ENCODE data around the gene SCYGR1. TPM values are rescaled to one million over a fixed set of nuclear protein-coding genes. Genes with fewer than 3 reads are reported as not detected.

SCYGR1 gene
- total RNA-seq, 1 experiment from 2014 or later, result not detected

- Mint-ChIP-seq H3K4me3 (ENCODE audit: unreplicated experiment) (no peak overlapping the region), H3K9me3 (ENCODE audit: unreplicated experiment) (peaks cover 10% of the 10 kb centered on the region), H3K36me3 (ENCODE audit: insufficient read depth, unreplicated experiment) (no peaks in the 10 kb centered on the region), H3K27me3 (ENCODE audit: insufficient read depth, unreplicated experiment) (no peaks in the 10 kb centered on the region), H3K27ac (ENCODE audit: unreplicated experiment) (no peak overlapping the region), H3K4me1 (ENCODE audit: low read depth, unreplicated experiment) (no peaks in the 10 kb centered on the region)
- no peak for DNase-seq
- H3K36me3 ChIP-seq (ENCODE audit: control insufficient read depth, insufficient read depth, low read length), result no peaks in the 10 kb centered on the region
- no peak overlapping the region for H3K4me3 ChIP-seq (ENCODE audit: low read depth, low read length)
- POLR2A ChIA-PET, result no interaction called here
- CTCF ChIA-PET, result no interaction called here
- BruUV-seq (replicated peaks), result no TSS peak
- H3K9me3 ChIP-seq, result peaks cover 10% of the 10 kb centered on the region
- no peaks in the 10 kb centered on the region for H3K4me1 ChIP-seq
- H3K27me3 ChIP-seq (replicated peaks; ENCODE audit: control insufficient read depth, insufficient read depth, low read length), result no peaks in the 10 kb centered on the region
- intact Hi-C loops (cut with micrococcal nuclease; ENCODE audit: unreplicated experiment), result no loop called here
- TF ChIP-seq CTCF (IDR thresholded peaks at IDR 0.05; ENCODE audit: insufficient read depth in 1 of 2, low read depth in 1 of 2, low read length in 1 of 2, severe bottlenecking in 1 of 2, unreplicated experiment in 1 of 2), result no peak
Measured at GRCh38 chr2:227430639-227431038, 42.9 kb upstream of the SCYGR1 start.

GRCh38 chr2:227428731-227429285 is 41.1 kb upstream of the SCYGR1 start:
- CTCF ChIA-PET, result no interaction called here
- POLR2A ChIA-PET, result no interaction called here
- peaks cover 10% of the 10 kb centered on the region for H3K9me3 ChIP-seq

GRCh38 chr2:227423656-227424499 is 36.1 kb upstream of the SCYGR1 start:
- no peaks in the 10 kb centered on the region for H3K9me3 Mint-ChIP-seq (ENCODE audit: unreplicated experiment)
- Histone ChIP-seq H3K27me3 (replicated peaks; ENCODE audit: control insufficient read depth, insufficient read depth, low read length) (no peaks in the 10 kb centered on the region), H3K36me3 (ENCODE audit: control insufficient read depth, insufficient read depth, low read length) (no peaks in the 10 kb centered on the region), H3K9me3 (no peaks in the 10 kb centered on the region), H3K4me1 (no peaks in the 10 kb centered on the region), H3K4me3 (ENCODE audit: low read depth, low read length) (no peak overlapping the region)
- TF ChIP-seq CTCF (IDR thresholded peaks at IDR 0.05; ENCODE audit: insufficient read depth in 1 of 2, low read depth in 1 of 2, low read length in 1 of 2, severe bottlenecking in 1 of 2, unreplicated experiment in 1 of 2), result no peak
- BruUV-seq (replicated peaks), result no TSS peak
- no peak overlapping the region for H3K27ac Mint-ChIP-seq (ENCODE audit: unreplicated experiment)
- ChIA-PET CTCF (interaction anchor here (0.8 kb wide), 1 partner anchor 49 kb away, joined by 9 read pairs; no protein-coding TSS in a partner anchor), POLR2A (no interaction called here)
- no peaks in the 10 kb centered on the region for H3K27me3 Mint-ChIP-seq (ENCODE audit: insufficient read depth, unreplicated experiment)
- H3K36me3 Mint-ChIP-seq (ENCODE audit: insufficient read depth, unreplicated experiment), result peaks cover 6% of the 10 kb centered on the region
- H3K4me3 Mint-ChIP-seq (ENCODE audit: unreplicated experiment), result no peak overlapping the region
- H3K4me1 Mint-ChIP-seq (ENCODE audit: low read depth, unreplicated experiment), result no peaks in the 10 kb centered on the region
- intact Hi-C loops (cut with micrococcal nuclease; ENCODE audit: unreplicated experiment), result no loop called here
- DNase-seq, result no peak

More at GRCh38 chr2:227428731-227429285, 41.1 kb upstream of the SCYGR1 start:
- H3K4me3 ChIP-seq (ENCODE audit: low read depth, low read length), result no peak overlapping the region
- H3K9me3 Mint-ChIP-seq (ENCODE audit: unreplicated experiment), result peaks cover 10% of the 10 kb centered on the region
- no peak for DNase-seq
- H3K27ac Mint-ChIP-seq (ENCODE audit: unreplicated experiment), result no peak overlapping the region
- H3K4me1 ChIP-seq, result no peaks in the 10 kb centered on the region
- H3K27me3 ChIP-seq (replicated peaks; ENCODE audit: control insufficient read depth, insufficient read depth, low read length), result no peaks in the 10 kb centered on the region
- no peaks in the 10 kb centered on the region for H3K27me3 Mint-ChIP-seq (ENCODE audit: insufficient read depth, unreplicated experiment)
- no peaks in the 10 kb centered on the region for H3K36me3 Mint-ChIP-seq (ENCODE audit: insufficient read depth, unreplicated experiment)
- H3K36me3 ChIP-seq (ENCODE audit: control insufficient read depth, insufficient read depth, low read length), result no peaks in the 10 kb centered on the region
- TF ChIP-seq CTCF (IDR thresholded peaks at IDR 0.05; ENCODE audit: insufficient read depth in 1 of 2, low read depth in 1 of 2, low read length in 1 of 2, severe bottlenecking in 1 of 2, unreplicated experiment in 1 of 2), result no peak
- no peak overlapping the region for H3K4me3 Mint-ChIP-seq (ENCODE audit: unreplicated experiment)
- intact Hi-C loops (cut with micrococcal nuclease; ENCODE audit: unreplicated experiment), result no loop called here
- no TSS peak for BruUV-seq (replicated peaks)
- H3K4me1 Mint-ChIP-seq (ENCODE audit: low read depth, unreplicated experiment), result no peaks in the 10 kb centered on the region
